HEK293 (cell line): ENCODE measurements around the gene RNF19B.

Experiments used
- FEZF1 ChIP-seq: fragments of 450-650 bp; formaldehyde crosslinking; IDR thresholded peaks from 2 replicates; pipeline ENCODE4 v1.5.1; 2016; ENCODE audit warnings: missing biosample characterization, missing genetic modification characterization
- GLIS2 ChIP-seq: fragments of 450-650 bp; formaldehyde crosslinking; IDR thresholded peaks from 2 replicates; pipeline ENCODE4 v1.5.1; 2016; ENCODE audit warnings: missing biosample characterization, missing genetic modification characterization
- HOXA7 ChIP-seq: sonication (generic); formaldehyde crosslinking; IDR thresholded peaks from 2 replicates; pipeline ENCODE4 v1.8.1; 2022; ENCODE audit warnings: missing genetic modification reagents, borderline replicate concordance
- KLF1 ChIP-seq: fragments of 450-650 bp; formaldehyde crosslinking; IDR thresholded peaks from 2 replicates; pipeline ENCODE4 v1.5.1; 2016; ENCODE audit warnings: missing biosample characterization, missing genetic modification characterization
- KLF7 ChIP-seq: fragments of 450-650 bp; formaldehyde crosslinking; IDR thresholded peaks from 2 replicates; pipeline ENCODE4 v1.5.1; 2016; ENCODE audit warnings: missing biosample characterization, missing genetic modification characterization, borderline replicate concordance
- RBAK ChIP-seq: fragments of 450-650 bp; formaldehyde crosslinking; IDR thresholded peaks from 2 replicates; pipeline ENCODE4 v1.5.1; 2016; ENCODE audit warnings: missing biosample characterization, missing genetic modification characterization
- ZBTB8A ChIP-seq: fragments of 450-650 bp; formaldehyde crosslinking; IDR thresholded peaks from 2 replicates; pipeline ENCODE4 v1.5.1; 2016; ENCODE audit warnings: missing biosample characterization, missing genetic modification characterization
- ZFP37 ChIP-seq: fragments of 450-650 bp; formaldehyde crosslinking; IDR thresholded peaks from 2 replicates; pipeline ENCODE4 v1.5.1; 2016; ENCODE audit warnings: missing biosample characterization, missing genetic modification characterization
- ZNF112 ChIP-seq: fragments of 450-650 bp; formaldehyde crosslinking; IDR thresholded peaks from 2 replicates; pipeline ENCODE4 v1.5.0; 2017; ENCODE audit warnings: missing biosample characterization, missing genetic modification characterization
- ZNF132 ChIP-seq: fragments of 450-650 bp; formaldehyde crosslinking; IDR thresholded peaks from 2 replicates; pipeline ENCODE4 v1.5.1; 2017; ENCODE audit warnings: missing biosample characterization, missing genetic modification characterization, borderline replicate concordance
- ZNF175 ChIP-seq: fragments of 450-650 bp; formaldehyde crosslinking; IDR thresholded peaks from 2 replicates; pipeline ENCODE4 v1.5.1; 2016; ENCODE audit warnings: missing biosample characterization, missing genetic modification characterization
- ZNF274 ChIP-seq, 2 experiments: fragments of 200-500 bp in 1 of 2; fragments of 450-650 bp in 1 of 2; sonication (Bioruptor generic) in 1 of 2; formaldehyde crosslinking in 1 of 2; IDR thresholded peaks; 2 replicates each; pipeline versions ENCODE4 v1.5.1 to v1.6.1; 2014 to 2016; ENCODE audit warnings: borderline replicate concordance in 1 of 2, inconsistent platforms in 1 of 2, low read length in 1 of 2, missing biosample characterization in 1 of 2, missing genetic modification characterization in 1 of 2
- ZNF37A ChIP-seq: fragments of 450-650 bp; IDR thresholded peaks from 2 replicates; pipeline ENCODE4 v1.5.1; 2018; ENCODE audit warnings: missing biosample characterization, missing genetic modification characterization
- ZNF544 ChIP-seq: fragments of 450-650 bp; formaldehyde crosslinking; IDR thresholded peaks from 2 replicates; pipeline ENCODE4 v1.5.0; 2017; ENCODE audit warnings: missing biosample characterization, missing genetic modification characterization
- ZNF548 ChIP-seq: fragments of 450-650 bp; formaldehyde crosslinking; IDR thresholded peaks from 2 replicates; pipeline ENCODE4 v1.5.1; 2016; ENCODE audit warnings: missing biosample characterization, missing genetic modification characterization
- ZNF558 ChIP-seq: fragments of 450-650 bp; formaldehyde crosslinking; IDR thresholded peaks from 2 replicates; pipeline ENCODE4 v1.5.1; 2016; ENCODE audit warnings: missing biosample characterization, missing genetic modification characterization
- ZNF571 ChIP-seq: fragments of 450-650 bp; formaldehyde crosslinking; IDR thresholded peaks from 2 replicates; pipeline ENCODE4 v1.5.0; 2017; ENCODE audit warnings: missing biosample characterization, missing genetic modification characterization
- ZNF600 ChIP-seq: fragments of 450-650 bp; formaldehyde crosslinking; IDR thresholded peaks from 2 replicates; pipeline ENCODE4 v1.5.1; 2016; ENCODE audit warnings: missing biosample characterization, missing genetic modification characterization
- ZNF664 ChIP-seq: fragments of 450-650 bp; formaldehyde crosslinking; IDR thresholded peaks from 2 replicates; pipeline ENCODE4 v1.5.1; 2016; ENCODE audit warnings: missing biosample characterization, missing genetic modification characterization
- ZNF768 ChIP-seq: fragments of 450-650 bp; formaldehyde crosslinking; IDR thresholded peaks from 2 replicates; pipeline ENCODE4 v1.5.1; 2018; ENCODE audit warnings: missing biosample characterization, mild to moderate bottlenecking, missing genetic modification characterization
- ZNF777 ChIP-seq: fragments of 450-650 bp; formaldehyde crosslinking; IDR thresholded peaks from 2 replicates; pipeline ENCODE4 v1.5.1; 2017; ENCODE audit warnings: missing biosample characterization, missing genetic modification characterization, borderline replicate concordance
- ZSCAN30 ChIP-seq: fragments of 450-650 bp; IDR thresholded peaks from 2 replicates; pipeline ENCODE4 v1.5.1; 2018; ENCODE audit warnings: missing biosample characterization, mild to moderate bottlenecking, missing genetic modification characterization, moderate library complexity
- TF ChIP-seq, protein P1 (sequence below): fragments of 450-650 bp; formaldehyde crosslinking; IDR thresholded peaks from 2 replicates; pipeline ENCODE4 v1.5.0; 2017; ENCODE audit warnings: missing biosample characterization, missing genetic modification characterization, borderline replicate concordance
- TF ChIP-seq, protein P2 (sequence below): fragments of 450-650 bp; formaldehyde crosslinking; IDR thresholded peaks from 2 replicates; pipeline ENCODE4 v1.5.1; 2016; ENCODE audit warnings: missing biosample characterization, missing genetic modification characterization
- TF ChIP-seq, protein P3 (sequence below): fragments of 450-650 bp; formaldehyde crosslinking; IDR thresholded peaks from 2 replicates; pipeline ENCODE4 v1.5.1; 2017; ENCODE audit warnings: missing biosample characterization, missing genetic modification characterization
- TF ChIP-seq, protein P4 (sequence below): fragments of 450-650 bp; formaldehyde crosslinking; IDR thresholded peaks from 2 replicates; pipeline ENCODE4 v1.5.1; 2017; ENCODE audit warnings: missing biosample characterization, missing genetic modification characterization
- TF ChIP-seq, protein P5 (sequence below): fragments of 450-650 bp; formaldehyde crosslinking; IDR thresholded peaks from 2 replicates; pipeline ENCODE4 v1.5.1; 2017; ENCODE audit warnings: missing biosample characterization, mild to moderate bottlenecking, missing genetic modification characterization, moderate library complexity
- TF ChIP-seq, protein P6 (sequence below): fragments of 450-650 bp; formaldehyde crosslinking; IDR thresholded peaks from 2 replicates; pipeline ENCODE4 v1.5.1; 2016; ENCODE audit warnings: missing biosample characterization, missing genetic modification characterization

Gene RNF19B

DNA sequence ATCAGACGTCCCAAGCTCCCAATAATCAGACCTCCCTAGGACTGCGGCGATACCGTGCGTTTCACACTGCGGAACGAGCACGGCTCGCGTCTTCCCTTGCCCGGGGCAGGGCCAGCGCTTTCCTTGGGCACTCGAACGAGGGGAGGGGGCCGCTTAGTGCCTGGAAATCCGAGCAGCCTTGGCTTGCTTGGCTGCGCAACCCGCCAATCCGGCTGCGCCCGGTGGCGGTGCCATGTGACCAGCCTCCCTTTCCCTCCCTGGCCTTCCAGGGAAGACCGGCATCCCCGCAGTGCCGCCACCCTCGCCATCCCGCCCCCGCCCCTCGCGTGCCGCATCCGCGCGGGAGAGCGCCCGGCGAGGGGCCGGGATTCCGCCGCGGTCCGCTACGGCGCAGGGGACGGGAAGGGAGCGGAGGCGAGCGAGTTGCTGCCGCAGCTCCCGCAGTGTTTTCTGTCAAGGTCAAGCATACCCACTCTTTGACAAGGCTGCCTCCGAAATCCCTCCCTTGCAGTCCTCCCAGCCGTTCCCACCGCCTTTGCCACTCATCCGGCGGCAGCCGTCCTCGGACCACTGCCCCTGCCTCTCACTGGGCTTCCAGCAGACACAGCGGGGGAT lies 8.3 kb upstream of the RNF19B start (continued):
- TF ChIP-seq KLF1 (tag by site-specific recombination) (peak; percentile 82), KLF7 (tag by site-specific recombination) (no peak), ZNF768 (tag by site-specific recombination) (no peak), ZFP37 (tag by site-specific recombination) (no peak), FEZF1 (no peak), HOXA7 (CRISPR knock-in tag) (no peak), ZNF777 (no peak), ZNF37A (tag by site-specific recombination) (no peak), ZNF274 (IDR thresholded peaks at IDR 0.05; ENCODE audit: low read length) (no peak), ZNF274 (tag by site-specific recombination; IDR thresholded peaks at IDR 0.05; ENCODE audit: borderline replicate concordance) (no peak), ZNF571 (tag by site-specific recombination) (no peak), ZNF175 (tag by site-specific recombination) (no peak), ZNF132 (tag by site-specific recombination) (no peak), GLIS2 (peak; percentile 97), ZBTB8A (tag by site-specific recombination) (peak; percentile 94), ZSCAN30 (tag by site-specific recombination) (peak; percentile 86), ZNF544 (tag by site-specific recombination) (no peak), ZNF558 (no peak), ZNF664 (no peak), RBAK (no peak), ZNF600 (tag by site-specific recombination) (peak; percentile 93), ZNF548 (tag by site-specific recombination) (no peak), ZNF112 (tag by site-specific recombination) (no peak)
- TF ChIP-seq, protein P1, sequence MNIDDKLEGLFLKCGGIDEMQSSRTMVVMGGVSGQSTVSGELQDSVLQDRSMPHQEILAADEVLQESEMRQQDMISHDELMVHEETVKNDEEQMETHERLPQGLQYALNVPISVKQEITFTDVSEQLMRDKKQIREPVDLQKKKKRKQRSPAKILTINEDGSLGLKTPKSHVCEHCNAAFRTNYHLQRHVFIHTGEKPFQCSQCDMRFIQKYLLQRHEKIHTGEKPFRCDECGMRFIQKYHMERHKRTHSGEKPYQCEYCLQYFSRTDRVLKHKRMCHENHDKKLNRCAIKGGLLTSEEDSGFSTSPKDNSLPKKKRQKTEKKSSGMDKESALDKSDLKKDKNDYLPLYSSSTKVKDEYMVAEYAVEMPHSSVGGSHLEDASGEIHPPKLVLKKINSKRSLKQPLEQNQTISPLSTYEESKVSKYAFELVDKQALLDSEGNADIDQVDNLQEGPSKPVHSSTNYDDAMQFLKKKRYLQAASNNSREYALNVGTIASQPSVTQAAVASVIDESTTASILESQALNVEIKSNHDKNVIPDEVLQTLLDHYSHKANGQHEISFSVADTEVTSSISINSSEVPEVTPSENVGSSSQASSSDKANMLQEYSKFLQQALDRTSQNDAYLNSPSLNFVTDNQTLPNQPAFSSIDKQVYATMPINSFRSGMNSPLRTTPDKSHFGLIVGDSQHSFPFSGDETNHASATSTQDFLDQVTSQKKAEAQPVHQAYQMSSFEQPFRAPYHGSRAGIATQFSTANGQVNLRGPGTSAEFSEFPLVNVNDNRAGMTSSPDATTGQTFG: no peak
- TF ChIP-seq, protein P2, sequence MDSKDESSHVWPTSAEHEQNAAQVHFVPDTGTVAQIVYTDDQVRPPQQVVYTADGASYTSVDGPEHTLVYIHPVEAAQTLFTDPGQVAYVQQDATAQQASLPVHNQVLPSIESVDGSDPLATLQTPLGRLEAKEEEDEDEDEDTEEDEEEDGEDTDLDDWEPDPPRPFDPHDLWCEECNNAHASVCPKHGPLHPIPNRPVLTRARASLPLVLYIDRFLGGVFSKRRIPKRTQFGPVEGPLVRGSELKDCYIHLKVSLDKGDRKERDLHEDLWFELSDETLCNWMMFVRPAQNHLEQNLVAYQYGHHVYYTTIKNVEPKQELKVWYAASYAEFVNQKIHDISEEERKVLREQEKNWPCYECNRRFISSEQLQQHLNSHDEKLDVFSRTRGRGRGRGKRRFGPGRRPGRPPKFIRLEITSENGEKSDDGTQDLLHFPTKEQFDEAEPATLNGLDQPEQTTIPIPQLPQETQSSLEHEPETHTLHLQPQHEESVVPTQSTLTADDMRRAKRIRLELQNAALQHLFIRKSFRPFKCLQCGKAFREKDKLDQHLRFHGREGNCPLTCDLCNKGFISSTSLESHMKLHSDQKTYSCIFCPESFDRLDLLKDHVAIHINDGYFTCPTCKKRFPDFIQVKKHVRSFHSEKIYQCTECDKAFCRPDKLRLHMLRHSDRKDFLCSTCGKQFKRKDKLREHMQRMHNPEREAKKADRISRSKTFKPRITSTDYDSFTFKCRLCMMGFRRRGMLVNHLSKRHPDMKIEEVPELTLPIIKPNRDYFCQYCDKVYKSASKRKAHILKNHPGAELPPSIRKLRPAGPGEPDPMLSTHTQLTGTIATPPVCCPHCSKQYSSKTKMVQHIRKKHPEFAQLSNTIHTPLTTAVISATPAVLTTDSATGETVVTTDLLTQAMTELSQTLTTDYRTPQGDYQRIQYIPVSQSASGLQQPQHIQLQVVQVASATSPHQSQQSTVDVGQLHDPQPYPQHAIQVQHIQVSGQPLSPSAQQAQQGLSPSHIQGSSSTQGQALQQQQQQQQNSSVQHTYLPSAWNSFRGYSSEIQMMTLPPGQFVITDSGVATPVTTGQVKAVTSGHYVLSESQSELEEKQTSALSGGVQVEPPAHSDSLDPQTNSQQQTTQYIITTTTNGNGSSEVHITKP (tag by site-specific recombination): peak; percentile 23
- TF ChIP-seq, protein P3, sequence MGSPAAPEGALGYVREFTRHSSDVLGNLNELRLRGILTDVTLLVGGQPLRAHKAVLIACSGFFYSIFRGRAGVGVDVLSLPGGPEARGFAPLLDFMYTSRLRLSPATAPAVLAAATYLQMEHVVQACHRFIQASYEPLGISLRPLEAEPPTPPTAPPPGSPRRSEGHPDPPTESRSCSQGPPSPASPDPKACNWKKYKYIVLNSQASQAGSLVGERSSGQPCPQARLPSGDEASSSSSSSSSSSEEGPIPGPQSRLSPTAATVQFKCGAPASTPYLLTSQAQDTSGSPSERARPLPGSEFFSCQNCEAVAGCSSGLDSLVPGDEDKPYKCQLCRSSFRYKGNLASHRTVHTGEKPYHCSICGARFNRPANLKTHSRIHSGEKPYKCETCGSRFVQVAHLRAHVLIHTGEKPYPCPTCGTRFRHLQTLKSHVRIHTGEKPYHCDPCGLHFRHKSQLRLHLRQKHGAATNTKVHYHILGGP (tag by site-specific recombination): no peak; the same call in 1 of the 2 replicates
- TF ChIP-seq, protein P4, sequence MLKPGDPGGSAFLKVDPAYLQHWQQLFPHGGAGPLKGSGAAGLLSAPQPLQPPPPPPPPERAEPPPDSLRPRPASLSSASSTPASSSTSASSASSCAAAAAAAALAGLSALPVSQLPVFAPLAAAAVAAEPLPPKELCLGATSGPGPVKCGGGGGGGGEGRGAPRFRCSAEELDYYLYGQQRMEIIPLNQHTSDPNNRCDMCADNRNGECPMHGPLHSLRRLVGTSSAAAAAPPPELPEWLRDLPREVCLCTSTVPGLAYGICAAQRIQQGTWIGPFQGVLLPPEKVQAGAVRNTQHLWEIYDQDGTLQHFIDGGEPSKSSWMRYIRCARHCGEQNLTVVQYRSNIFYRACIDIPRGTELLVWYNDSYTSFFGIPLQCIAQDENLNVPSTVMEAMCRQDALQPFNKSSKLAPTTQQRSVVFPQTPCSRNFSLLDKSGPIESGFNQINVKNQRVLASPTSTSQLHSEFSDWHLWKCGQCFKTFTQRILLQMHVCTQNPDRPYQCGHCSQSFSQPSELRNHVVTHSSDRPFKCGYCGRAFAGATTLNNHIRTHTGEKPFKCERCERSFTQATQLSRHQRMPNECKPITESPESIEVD (tag by site-specific recombination): no peak
- TF ChIP-seq, protein P5, sequence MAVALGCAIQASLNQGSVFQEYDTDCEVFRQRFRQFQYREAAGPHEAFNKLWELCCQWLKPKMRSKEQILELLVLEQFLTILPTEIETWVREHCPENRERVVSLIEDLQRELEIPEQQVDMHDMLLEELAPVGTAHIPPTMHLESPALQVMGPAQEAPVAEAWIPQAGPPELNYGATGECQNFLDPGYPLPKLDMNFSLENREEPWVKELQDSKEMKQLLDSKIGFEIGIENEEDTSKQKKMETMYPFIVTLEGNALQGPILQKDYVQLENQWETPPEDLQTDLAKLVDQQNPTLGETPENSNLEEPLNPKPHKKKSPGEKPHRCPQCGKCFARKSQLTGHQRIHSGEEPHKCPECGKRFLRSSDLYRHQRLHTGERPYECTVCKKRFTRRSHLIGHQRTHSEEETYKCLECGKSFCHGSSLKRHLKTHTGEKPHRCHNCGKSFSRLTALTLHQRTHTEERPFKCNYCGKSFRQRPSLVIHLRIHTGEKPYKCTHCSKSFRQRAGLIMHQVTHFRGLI (tag by site-specific recombination): no peak; the same call in 1 of the 2 replicates
- TF ChIP-seq, protein P6, sequence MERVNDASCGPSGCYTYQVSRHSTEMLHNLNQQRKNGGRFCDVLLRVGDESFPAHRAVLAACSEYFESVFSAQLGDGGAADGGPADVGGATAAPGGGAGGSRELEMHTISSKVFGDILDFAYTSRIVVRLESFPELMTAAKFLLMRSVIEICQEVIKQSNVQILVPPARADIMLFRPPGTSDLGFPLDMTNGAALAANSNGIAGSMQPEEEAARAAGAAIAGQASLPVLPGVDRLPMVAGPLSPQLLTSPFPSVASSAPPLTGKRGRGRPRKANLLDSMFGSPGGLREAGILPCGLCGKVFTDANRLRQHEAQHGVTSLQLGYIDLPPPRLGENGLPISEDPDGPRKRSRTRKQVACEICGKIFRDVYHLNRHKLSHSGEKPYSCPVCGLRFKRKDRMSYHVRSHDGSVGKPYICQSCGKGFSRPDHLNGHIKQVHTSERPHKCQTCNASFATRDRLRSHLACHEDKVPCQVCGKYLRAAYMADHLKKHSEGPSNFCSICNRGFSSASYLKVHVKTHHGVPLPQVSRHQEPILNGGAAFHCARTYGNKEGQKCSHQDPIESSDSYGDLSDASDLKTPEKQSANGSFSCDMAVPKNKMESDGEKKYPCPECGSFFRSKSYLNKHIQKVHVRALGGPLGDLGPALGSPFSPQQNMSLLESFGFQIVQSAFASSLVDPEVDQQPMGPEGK (tag by site-specific recombination): peak; percentile 91
